AG09319 (cell line): ENCODE measurements around the gene PPP2R5C.

ENCODE experiments used
- DNase-seq: peaks from one replicate; pipeline ENCODE4 v3.0.0-alpha.2; 2010; ENCODE audit warnings: low read depth; ENCODE audit errors: extremely low read depth
- CTCF ChIP-seq: IDR thresholded peaks from 2 replicates; pipeline ENCODE4 v1.5.1; 2011; ENCODE audit warnings: low read depth, mild to moderate bottlenecking, inconsistent platforms, low read length, moderate library complexity

PPP2R5C gene

GRCh38 chr14:101950516-101951215, 189.2 kb downstream of the PPP2R5C start:
- TF ChIP-seq CTCF = no peak
- DNase-seq = no peak

- no peak for TF ChIP-seq CTCF
- no peak for DNase-seq
Measured at GRCh38 chr14:101953151-101953550, 191.6 kb downstream of the PPP2R5C start.

GRCh38 chr14:101954501-101954900, 193.0 kb downstream of the PPP2R5C start:
- TF ChIP-seq CTCF = no peak
- DNase-seq = no peak

GRCh38 chr14:101955695-101956161, 194.2 kb downstream of the PPP2R5C start:
- no peak for TF ChIP-seq CTCF
- no peak for DNase-seq

- no peak for TF ChIP-seq CTCF
Measured at GRCh38 chr14:101956179-101956885, 194.8 kb downstream of the PPP2R5C start.

GRCh38 chr14:101957406-101958234, 196.1 kb downstream of the PPP2R5C start:
- TF ChIP-seq CTCF = no peak
- no peak for DNase-seq

More at GRCh38 chr14:101956179-101956885, 194.8 kb downstream of the PPP2R5C start:
- no peak for DNase-seq
